HL-60/S4 (cell line): ENCODE measurements around the gene BMP3.

Experiments
- in situ Hi-C: fragments of 300-500 bp; cut with MboI; formaldehyde crosslinking; loops from 2 replicates; pipeline ENCODE4 v1.14.3; 2022; ENCODE audit warnings: low sequenced_read_pairs

The BMP3 gene

DNA sequence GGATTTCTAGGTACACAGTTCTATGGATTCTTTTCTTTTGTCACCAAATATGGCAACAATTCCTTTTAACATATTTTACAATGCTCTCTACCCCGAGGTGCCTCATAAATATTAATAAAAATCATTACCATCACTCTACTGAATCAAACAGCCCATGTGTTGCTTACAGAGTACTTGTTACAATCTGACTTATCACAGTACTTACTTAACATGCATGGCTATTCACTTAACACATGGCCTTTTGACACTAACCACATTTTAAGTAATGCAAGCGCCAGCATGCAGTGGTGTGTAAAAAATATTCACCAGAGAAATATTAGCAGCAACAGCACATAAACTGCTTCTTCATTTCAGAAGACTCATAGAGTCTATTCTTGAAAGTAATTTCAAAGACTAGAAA is 64.9 kb downstream of the BMP3 start:
- in situ Hi-C loops = no loop called here

DNA sequence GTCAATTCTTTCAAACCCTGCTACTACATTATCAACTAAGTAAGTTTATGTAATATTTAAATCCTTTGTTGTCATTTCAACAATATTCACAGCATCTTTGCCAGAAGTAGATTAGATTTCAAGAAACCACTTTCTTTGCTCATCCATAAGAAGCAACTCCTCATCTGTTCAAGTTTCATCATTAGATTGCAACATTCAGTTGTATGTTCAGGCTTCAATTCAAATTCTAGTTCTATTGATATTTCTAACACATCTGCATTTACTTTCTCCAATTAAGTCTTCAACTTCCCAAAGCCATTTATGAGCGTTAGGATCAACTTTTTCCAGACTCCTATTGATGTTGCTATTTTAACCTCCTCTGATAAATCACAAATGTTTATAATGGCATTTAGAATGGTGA is 66.1 kb downstream of the BMP3 start:
- in situ Hi-C loops = no loop called here

- in situ Hi-C loops = no loop called here
These were observed 71.6 kb downstream of the BMP3 start for GRCh38 chr4:81102107-81102506.

GRCh38 chr4:81106150-81106549 is 75.6 kb downstream of the BMP3 start:
- in situ Hi-C loops = no loop called here
